ENCODE data around the gene DHX38. TPM values are rescaled to one million over a fixed set of nuclear protein-coding genes. Genes with fewer than 3 reads are reported as not detected.
A peak's percentile ranks its signal among the peaks of the same experiment; 100 is the strongest.

DHX38 gene
- total and polyA plus RNA-seq, 2 of the 13 experiments (the other 11 are each of a cell fraction or from before 2014, with no cell fraction given), result 54.4 to 85.9 TPM

GRCh38 chr16:72092832-72093447 lies 707 bp upstream of the DHX38 start (continued):
- TF ChIP-seq MTF1 (CRISPR knock-in tag; IDR thresholded peaks at IDR 0.05) (0 out of 2 replicates have a peak, but pooled peaks have one; percentile 14), HDAC2 (CRISPR knock-in tag; IDR thresholded peaks at IDR 0.05) (peak; percentile 29; the same call in 1 of the 2 replicates), RFXANK (CRISPR knock-in tag; IDR thresholded peaks at IDR 0.05) (0 out of 2 replicates have a peak, but pooled peaks have one; percentile 15), ZNF674 (CRISPR knock-in tag; IDR thresholded peaks at IDR 0.05; ENCODE audit: low read depth) (peak; percentile 23; the same call in 1 of the 2 replicates), ZBTB10 (CRISPR knock-in tag; IDR thresholded peaks at IDR 0.05; ENCODE audit: borderline replicate concordance) (peak; percentile 5; the same call in 1 of the 2 replicates)
- TF ChIP-seq, protein P1, sequence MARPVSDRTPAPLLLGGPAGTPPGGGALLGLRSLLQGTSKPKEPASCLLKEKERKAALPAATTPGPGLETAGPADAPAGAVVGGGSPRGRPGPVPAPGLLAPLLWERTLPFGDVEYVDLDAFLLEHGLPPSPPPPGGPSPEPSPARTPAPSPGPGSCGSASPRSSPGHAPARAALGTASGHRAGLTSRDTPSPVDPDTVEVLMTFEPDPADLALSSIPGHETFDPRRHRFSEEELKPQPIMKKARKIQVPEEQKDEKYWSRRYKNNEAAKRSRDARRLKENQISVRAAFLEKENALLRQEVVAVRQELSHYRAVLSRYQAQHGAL (CRISPR knock-in tag; IDR thresholded peaks at IDR 0.05; ENCODE audit: not compliant biosample characterization), result no peak

DNA sequence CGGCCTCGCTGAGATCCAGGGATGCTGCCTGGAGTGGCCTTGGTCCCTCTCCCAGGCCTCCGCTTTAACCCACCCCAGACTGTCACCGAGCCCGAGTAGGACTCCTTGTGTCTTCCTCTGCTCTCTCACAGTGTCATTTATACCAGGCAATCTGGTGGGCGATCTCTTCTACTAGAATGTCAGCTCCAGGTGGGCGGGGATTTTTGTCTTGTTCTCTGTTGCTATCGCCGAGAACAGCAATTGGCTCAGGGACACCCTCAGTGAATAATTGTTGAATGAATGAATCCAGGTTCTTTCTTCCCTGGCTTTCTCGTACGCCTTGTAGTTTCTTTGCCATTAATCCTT lies 591 bp downstream of the DHX38 start:
- peak overlapping the region; percentile 88 for H3K27ac ChIP-seq (ENCODE audit: extremely low read length, insufficient read depth, low read length)
- peaks cover 54% of the 10 kb centered on the region for H3K4me1 ChIP-seq (ENCODE audit: insufficient read depth, low read length)
- in situ Hi-C loops (cut with HindIII; ENCODE audit: extremely low pct_ligation_motif_present, low pct_unique_long_range_greater_than_20kb), result no loop called here
- peaks cover 23 to 46% of the 10 kb centered on the region in 2 experiments for H3K36me3 ChIP-seq (replicated peaks in 1 of 2; ENCODE audit: control insufficient read depth in 1 of 2, insufficient read depth in 2 of 2, low read length in 2 of 2)
- intact Hi-C loops (cut with micrococcal nuclease; ENCODE audit: unreplicated experiment), result no loop called here
- H3K4me2 ChIP-seq (ENCODE audit: low read depth, low read length), result peak overlapping the region; percentile 91
- no peak for FAIRE-seq
- H3K9ac ChIP-seq (ENCODE audit: insufficient read depth, low read depth, low read length), result peak overlapping the region; percentile 92
- CTCF ChIA-PET (ENCODE audit: low intra/inter-chr PET ratio, low total read pairs), result no interaction called here
- peak overlapping the region; percentile 98 to 100 (median 98) for H3K4me3 ChIP-seq (replicated peaks in 1 of 3; ENCODE audit: insufficient read depth in 1 of 3, low read depth in 2 of 3, low read length in 3 of 3)
- H3K9me3 ChIP-seq (ENCODE audit: low read length), result no peaks in the 10 kb centered on the region
- TSS peak; percentile 69 for BruUV-seq (replicated peaks)
- 0% methylated on average over 11 of the region's 11 CpGs for WGBS (ENCODE audit: low lambda C conversion rate)
- ATAC-seq, result peak; percentile 22
- H2AFZ ChIP-seq (ENCODE audit: low read length), result no peak overlapping the region
- POLR2A ChIA-PET, result interaction anchor here (0.6 to 4.7 kb wide), 16 partner anchors 10 to 285 kb away, joined by 3 to 51 read pairs (median 6); partner anchors contain the start of genes AP1G1, HP, HPR and IST1
- H4K20me1 ChIP-seq (ENCODE audit: insufficient read depth, low read length), result no peaks in the 10 kb centered on the region; the same call in none of the 2 replicates
- peaks cover 75% of the 10 kb centered on the region for H3K79me2 ChIP-seq (ENCODE audit: insufficient read depth, low read length)
- no peak for DNase-seq (ENCODE audit: low spot score)
- peaks cover 0 to 4% of the 10 kb centered on the region in 2 experiments; a peak in 1 of 5 replicates for H3K27me3 ChIP-seq (ENCODE audit: control insufficient read depth in 1 of 2, insufficient read depth in 2 of 2, low read length in 2 of 2)
- TF ChIP-seq PHB2 (IDR thresholded peaks at IDR 0.05; ENCODE audit: partially characterized antibody) (no peak), PAXIP1 (CRISPR knock-in tag; conservative IDR thresholded peaks at IDR 0.05) (no peak), ZNF629 (CRISPR knock-in tag; conservative IDR thresholded peaks at IDR 0.05) (no peak), ZNF567 (CRISPR knock-in tag; IDR thresholded peaks at IDR 0.05; ENCODE audit: borderline replicate concordance) (0 out of 2 replicates have a peak, but pooled peaks have one; percentile 3), NBN (conservative IDR thresholded peaks at IDR 0.05) (no peak), SOX13 (IDR thresholded peaks at IDR 0.05) (no peak), SOX13 (CRISPR knock-in tag; conservative IDR thresholded peaks at IDR 0.05 in 1 of 2, IDR thresholded peaks at IDR 0.05 in 1 of 2) (no peak), ZNF616 (CRISPR knock-in tag; IDR thresholded peaks at IDR 0.05; ENCODE audit: low read depth) (no peak), ZNF674 (CRISPR knock-in tag; IDR thresholded peaks at IDR 0.05; ENCODE audit: low read depth) (0 out of 2 replicates have a peak, but pooled peaks have one; percentile 10)
- TF ChIP-seq, protein P2, sequence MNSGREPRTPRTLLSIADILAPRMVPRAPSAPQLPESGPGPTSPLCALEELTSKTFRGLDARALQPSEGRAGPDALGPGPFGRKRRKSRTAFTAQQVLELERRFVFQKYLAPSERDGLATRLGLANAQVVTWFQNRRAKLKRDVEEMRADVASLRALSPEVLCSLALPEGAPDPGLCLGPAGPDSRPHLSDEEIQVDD (CRISPR knock-in tag; IDR thresholded peaks at IDR 0.05; ENCODE audit: borderline replicate concordance), result 0 out of 2 replicates have a peak, but pooled peaks have one; percentile 63
